ENCODE results near the gene ANKRD34A. TPM values are rescaled to one million over a fixed set of nuclear protein-coding genes. Genes with fewer than 3 reads are reported as not detected.

The ANKRD34A gene
- total RNA-seq, 2 donors from 2014 or later: 1.1 TPM

DNA sequence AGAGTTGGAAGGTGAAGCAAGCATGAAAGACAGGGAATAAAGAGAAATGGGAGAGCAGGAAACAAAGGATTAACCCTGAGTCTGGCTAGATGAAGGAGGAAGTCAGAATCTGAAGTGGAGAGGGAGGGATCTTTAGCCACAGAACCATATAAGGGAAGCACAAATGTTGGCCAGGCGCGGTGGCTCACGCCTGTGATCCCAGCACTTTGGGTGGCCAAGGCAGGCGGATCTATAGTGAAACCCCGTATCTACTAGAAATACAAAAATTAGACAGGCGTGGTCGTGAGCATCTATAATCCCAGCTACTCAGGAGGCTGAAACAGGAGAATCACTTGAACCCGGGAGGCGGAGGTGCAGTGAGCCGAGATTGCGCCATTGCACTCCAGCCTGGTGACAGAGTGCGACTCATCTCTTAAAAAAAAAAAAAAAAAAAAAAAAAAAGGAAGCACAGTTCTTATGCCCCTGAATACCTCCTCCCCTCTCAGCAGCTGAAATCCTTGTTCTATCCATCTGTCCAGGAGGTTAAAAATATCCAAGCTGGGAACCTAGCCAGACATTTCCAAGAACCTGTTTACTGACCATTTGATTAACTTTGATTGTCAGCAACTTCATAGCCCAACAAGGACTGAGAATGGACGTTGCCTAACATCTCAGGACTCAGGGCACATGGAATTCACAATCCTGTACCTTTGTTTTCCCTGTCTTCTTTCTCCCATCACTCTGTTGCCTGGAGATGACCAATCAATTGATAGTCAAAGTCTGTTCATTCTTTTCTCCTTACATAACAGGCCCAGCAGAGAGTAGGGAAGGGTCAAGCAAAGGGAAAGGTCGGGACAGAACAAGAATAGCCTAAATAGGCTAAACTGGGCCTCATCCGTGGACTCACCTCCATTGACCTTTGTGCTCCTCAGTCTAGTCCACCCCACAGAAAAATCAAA, 21.4 kb upstream of the ANKRD34A start:
- H3K36me3 ChIP-seq: no peaks in the 10 kb centered on the region
- H3K27ac ChIP-seq: peak overlapping the region; percentile 51 to 85
- ATAC-seq (ENCODE audit: insufficient number of reproducible peaks, low FRiP score, low read depth) (peak; percentile 29), DNase-seq (ENCODE audit: low spot score) (no peak)
- H3K27me3 ChIP-seq (replicated peaks; ENCODE audit: insufficient read depth): no peaks in the 10 kb centered on the region
- peak overlapping the region; percentile 5 for H3K4me3 ChIP-seq
- H3K9me3 ChIP-seq: no peaks in the 10 kb centered on the region
- TF ChIP-seq, protein P1, sequence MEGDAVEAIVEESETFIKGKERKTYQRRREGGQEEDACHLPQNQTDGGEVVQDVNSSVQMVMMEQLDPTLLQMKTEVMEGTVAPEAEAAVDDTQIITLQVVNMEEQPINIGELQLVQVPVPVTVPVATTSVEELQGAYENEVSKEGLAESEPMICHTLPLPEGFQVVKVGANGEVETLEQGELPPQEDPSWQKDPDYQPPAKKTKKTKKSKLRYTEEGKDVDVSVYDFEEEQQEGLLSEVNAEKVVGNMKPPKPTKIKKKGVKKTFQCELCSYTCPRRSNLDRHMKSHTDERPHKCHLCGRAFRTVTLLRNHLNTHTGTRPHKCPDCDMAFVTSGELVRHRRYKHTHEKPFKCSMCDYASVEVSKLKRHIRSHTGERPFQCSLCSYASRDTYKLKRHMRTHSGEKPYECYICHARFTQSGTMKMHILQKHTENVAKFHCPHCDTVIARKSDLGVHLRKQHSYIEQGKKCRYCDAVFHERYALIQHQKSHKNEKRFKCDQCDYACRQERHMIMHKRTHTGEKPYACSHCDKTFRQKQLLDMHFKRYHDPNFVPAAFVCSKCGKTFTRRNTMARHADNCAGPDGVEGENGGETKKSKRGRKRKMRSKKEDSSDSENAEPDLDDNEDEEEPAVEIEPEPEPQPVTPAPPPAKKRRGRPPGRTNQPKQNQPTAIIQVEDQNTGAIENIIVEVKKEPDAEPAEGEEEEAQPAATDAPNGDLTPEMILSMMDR (IDR thresholded peaks at IDR 0.05): no peak
- H3K4me1 ChIP-seq (ENCODE audit: control insufficient read depth in 1 of 2, low read depth in 2 of 2): peaks cover 48 to 52% of the 10 kb centered on the region in 2 donors

DNA sequence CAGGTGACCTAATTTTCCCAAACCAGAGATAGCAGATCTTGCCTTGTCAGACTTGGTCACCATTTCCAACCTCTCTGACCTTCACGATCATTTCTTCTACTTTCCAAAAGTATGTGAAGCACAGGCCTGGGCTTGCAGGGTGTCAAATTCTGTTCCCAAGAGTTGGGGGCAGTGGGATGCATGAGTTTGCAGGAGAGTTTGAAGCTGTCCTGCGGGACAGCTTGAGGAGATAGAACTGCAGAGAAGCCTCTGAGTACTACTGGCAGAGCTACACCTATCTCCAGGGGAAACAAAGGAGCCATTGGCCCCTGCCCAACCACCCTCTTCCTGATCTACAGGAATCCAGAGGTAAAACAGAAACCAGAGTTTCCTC, 20.7 kb upstream of the ANKRD34A start:
- DNase-seq (ENCODE audit: low spot score): no peak
- Histone ChIP-seq H3K9me3 (no peaks in the 10 kb centered on the region), H3K36me3 (no peaks in the 10 kb centered on the region), H3K4me1 (ENCODE audit: control insufficient read depth in 1 of 2, low read depth in 2 of 2) (peaks cover 54 to 58% of the 10 kb centered on the region in 2 donors), H3K27ac (peak overlapping the region; percentile 51 to 85), H3K4me3 (peak overlapping the region; percentile 10), H3K27me3 (replicated peaks; ENCODE audit: insufficient read depth) (no peaks in the 10 kb centered on the region)
- TF ChIP-seq, protein P1 (IDR thresholded peaks at IDR 0.05): no peak
- ATAC-seq (ENCODE audit: insufficient number of reproducible peaks, low FRiP score, low read depth): no peak

DNA sequence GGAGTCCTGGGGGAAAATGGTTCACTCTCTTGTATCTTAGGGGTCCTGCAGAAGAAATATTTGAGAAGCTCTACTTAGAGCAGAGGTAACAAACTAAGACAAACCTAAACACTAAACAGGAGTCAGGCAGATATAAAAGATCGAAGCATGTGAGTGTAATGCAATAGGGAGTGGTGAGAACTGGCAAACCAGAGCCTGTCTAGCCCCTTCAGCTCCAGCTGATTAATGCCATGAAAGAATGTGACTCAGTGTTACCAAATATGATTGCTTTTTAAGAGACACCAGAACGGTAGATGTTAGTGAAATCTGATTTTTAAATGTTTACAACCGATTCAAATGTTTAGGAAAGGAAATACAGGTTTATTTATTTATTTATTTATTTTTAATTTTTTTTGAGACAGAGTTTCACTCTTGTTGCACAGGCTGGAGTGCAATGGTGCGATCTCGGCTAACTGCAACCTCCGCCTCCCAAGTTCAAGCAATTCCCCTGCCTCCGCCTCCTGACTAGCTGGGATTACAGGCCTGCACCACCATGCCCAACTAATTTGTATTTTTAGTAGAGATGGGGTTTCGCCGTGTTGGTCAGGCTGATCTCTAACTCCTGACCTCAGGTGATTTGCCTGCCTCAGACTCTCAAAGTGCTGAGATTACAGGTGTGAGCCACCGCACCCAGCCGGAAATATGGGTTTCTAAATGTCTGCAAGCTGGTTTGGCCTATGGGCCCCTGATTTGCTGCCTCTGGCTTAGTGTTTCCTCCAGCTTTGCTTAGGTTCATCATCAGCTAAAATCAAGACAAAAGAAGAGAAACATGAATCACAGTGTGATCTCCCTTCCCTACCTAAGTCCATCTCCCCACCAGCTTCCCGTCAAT, 19.8 kb upstream of the ANKRD34A start:
- H3K4me3 ChIP-seq: no peak overlapping the region
- no peaks in the 10 kb centered on the region for H3K36me3 ChIP-seq
- H3K4me1 ChIP-seq (ENCODE audit: control insufficient read depth in 1 of 2, low read depth in 2 of 2): peaks cover 61 to 63% of the 10 kb centered on the region in 2 donors
- peak overlapping the region in 1 of 2 donors; percentile 98 for H3K27ac ChIP-seq
- no peak for DNase-seq (ENCODE audit: low spot score)
- no peak for ATAC-seq (ENCODE audit: insufficient number of reproducible peaks, low FRiP score, low read depth)
- no peaks in the 10 kb centered on the region for H3K9me3 ChIP-seq
- TF ChIP-seq, protein P1 (IDR thresholded peaks at IDR 0.05): no peak
- H3K27me3 ChIP-seq (replicated peaks; ENCODE audit: insufficient read depth): no peaks in the 10 kb centered on the region

DNA sequence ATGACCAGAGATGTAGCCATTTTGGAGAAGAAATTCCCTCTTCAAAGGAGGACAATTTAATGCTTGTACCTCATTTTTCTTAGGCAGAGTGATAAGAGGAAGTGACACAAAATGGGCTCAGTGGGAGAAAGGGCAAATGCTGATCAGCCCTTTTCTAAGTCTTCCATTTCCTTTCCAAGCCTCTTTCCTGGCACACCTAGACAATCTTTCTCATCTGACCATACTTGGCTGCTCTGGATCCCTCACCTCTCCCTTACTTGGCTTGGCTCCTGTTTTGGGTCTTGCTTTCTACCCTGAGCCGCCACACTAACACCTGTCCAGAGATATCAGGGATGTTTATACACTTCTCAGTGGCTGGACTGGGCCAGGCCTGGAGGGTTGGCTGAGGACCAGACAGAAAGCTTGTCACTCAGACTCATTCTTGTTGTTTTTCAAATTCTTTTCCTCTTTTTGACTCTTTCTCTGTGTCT, 18.9 kb upstream of the ANKRD34A start:
- H3K27ac ChIP-seq: peak overlapping the region; percentile 95 to 98
- TF ChIP-seq, protein P1 (IDR thresholded peaks at IDR 0.05): no peak
- no peaks in the 10 kb centered on the region for H3K27me3 ChIP-seq (replicated peaks; ENCODE audit: insufficient read depth)
- H3K4me1 ChIP-seq (ENCODE audit: control insufficient read depth in 1 of 2, low read depth in 2 of 2): peaks cover 71 to 72% of the 10 kb centered on the region in 2 donors
- DNase-seq (ENCODE audit: low spot score) (no peak), ATAC-seq (ENCODE audit: insufficient number of reproducible peaks, low FRiP score, low read depth) (no peak)
- no peak overlapping the region for H3K4me3 ChIP-seq
- H3K9me3 ChIP-seq: no peaks in the 10 kb centered on the region
- H3K36me3 ChIP-seq: no peaks in the 10 kb centered on the region
